Keratinocyte (primary cell): ENCODE results near the gene MTCL1. TPM values are rescaled to one million over a fixed set of nuclear protein-coding genes. Genes with fewer than 3 reads are reported as not detected.

ENCODE experiments used
- DNase-seq: peaks from one replicate; pipeline ENCODE4 v3.0.0-alpha.2; 2011; ENCODE audit warnings: low read depth, missing footprints, low spot score
- FAIRE-seq: peaks from 2 replicates; lab custom pipeline; 2011; peaks lifted over from hg19 to GRCh38; lab: Jason Lieb, UNC
- H2AFZ ChIP-seq: 2 replicates; pipeline ENCODE4 v1.6.0; 2012; ENCODE audit warnings: low read length, control low read depth, inconsistent platforms; ENCODE audit not compliant: control insufficient read depth
- H3K27ac ChIP-seq: 2 replicates; pipeline ENCODE4 v1.5.1; 2011; ENCODE audit warnings: low read length; ENCODE audit not compliant: control insufficient read depth, insufficient read depth
- H3K27me3 ChIP-seq: 3 replicates; pipeline ENCODE4 v1.6.0; 2011; ENCODE audit warnings: low read length; ENCODE audit not compliant: control insufficient read depth, insufficient read depth; ENCODE audit errors: extremely low read depth
- H3K36me3 ChIP-seq, 2 experiments: 2 replicates in 1 of 2; 3 replicates in 1 of 2; pipeline ENCODE4 v1.5.1; 2011; ENCODE audit warnings: low read length in 2 of 2, mild to moderate bottlenecking in 1 of 2; ENCODE audit not compliant: control insufficient read depth in 2 of 2, insufficient read depth in 2 of 2; ENCODE audit errors: extremely low read depth in 1 of 2
- H3K4me1 ChIP-seq: 3 replicates; pipeline ENCODE4 v1.5.1; 2011; ENCODE audit warnings: low read length; ENCODE audit not compliant: control insufficient read depth, insufficient read depth; ENCODE audit errors: extremely low read depth
- H3K4me2 ChIP-seq: 3 replicates; pipeline ENCODE4 v1.6.0; 2011; ENCODE audit warnings: low read depth, low read length; ENCODE audit not compliant: control insufficient read depth, insufficient read depth; ENCODE audit errors: extremely low read depth
- H3K4me3 ChIP-seq, 3 experiments: fragments of 200-600 bp in 1 of 3; sonication (generic) in 1 of 3; 2 replicates in 2 of 3; 3 replicates in 1 of 3; pipeline ENCODE4 v1.5.1; 2011 to 2016; ENCODE audit warnings: low read length in 3 of 3, mild to moderate bottlenecking in 3 of 3, control low read depth in 2 of 3, inconsistent platforms in 1 of 3, low read depth in 1 of 3, mixed read lengths in 1 of 3, mixed run types in 1 of 3, moderate library complexity in 1 of 3; ENCODE audit not compliant: control insufficient read depth in 2 of 3, insufficient read depth in 2 of 3; ENCODE audit errors: extremely low read depth in 1 of 3
- H3K79me2 ChIP-seq: 2 replicates; pipeline ENCODE4 v1.6.0; 2012; ENCODE audit warnings: low read length; ENCODE audit not compliant: control insufficient read depth, insufficient read depth
- H3K9ac ChIP-seq: 3 replicates; pipeline ENCODE4 v1.6.0; 2011; ENCODE audit warnings: low read length; ENCODE audit not compliant: control insufficient read depth, insufficient read depth; ENCODE audit errors: extremely low read depth
- H3K9me1 ChIP-seq: 3 replicates; pipeline ENCODE4 v1.6.0; 2011; ENCODE audit warnings: low read length; ENCODE audit not compliant: control insufficient read depth, insufficient read depth; ENCODE audit errors: extremely low read depth
- H3K9me3 ChIP-seq: 2 replicates; pipeline ENCODE4 v1.5.1; 2012; ENCODE audit warnings: low read depth, low read length; ENCODE audit not compliant: control insufficient read depth
- H4K20me1 ChIP-seq: 3 replicates; pipeline ENCODE4 v1.6.0; 2011; ENCODE audit warnings: low read length; ENCODE audit not compliant: control insufficient read depth, insufficient read depth; ENCODE audit errors: extremely low read depth
- EZH2 ChIP-seq: IDR thresholded peaks from one replicate; pipeline ENCODE4 v1.6.1; 2012; ENCODE audit warnings: inconsistent platforms, mild to moderate bottlenecking, low read length, moderate library complexity
- dilution Hi-C: fragments of 300-500 bp; cut with MboI; formaldehyde crosslinking; loops from one replicate; pipeline ENCODE4 v1.7.0; 2020; ENCODE audit warnings: low sequenced_read_pairs; ENCODE audit not compliant: extremely low pct_ligation_motif_present
- polyA plus RNA-seq, 5 experiments: library from polyadenylated mRNA; depleted of rRNA in 3 of 5; stranded (reverse) in 3 of 5; stranded (forward) in 1 of 5; unstranded in 1 of 5; fragments of >200 nt; gene quantifications; 1 replicate in 1 of 5; 2 replicates in 3 of 5; 3 replicates in 1 of 5; pipeline versions ENCODE4 v1.2.1 to v1.2.3, GENCODE V29; 2011 to 2012; ENCODE audit warnings: missing spikeins in 2 of 5, low read depth in 1 of 5, low replicate concordance in 1 of 5
- TF ChIP-seq, protein P1 (sequence below), 3 experiments: IDR thresholded peaks in 1 of 3; conservative IDR thresholded peaks in 1 of 3; optimal IDR thresholded peaks in 1 of 3; 2 replicates in 2 of 3; 3 replicates in 1 of 3; pipeline versions ENCODE3 to v1.5.1; 2011; ENCODE audit warnings: low read length in 3 of 3, mild to moderate bottlenecking in 3 of 3, moderate library complexity in 2 of 3, control low read depth in 1 of 3, inconsistent platforms in 1 of 3; ENCODE audit not compliant: insufficient read depth in 2 of 3; ENCODE audit errors: extremely low read depth in 1 of 3

Gene MTCL1
- polyA plus RNA-seq, 1 donor (not counting 4 experiments of a cell fraction or from before 2014, with no cell fraction given) = 15.4 TPM

DNA sequence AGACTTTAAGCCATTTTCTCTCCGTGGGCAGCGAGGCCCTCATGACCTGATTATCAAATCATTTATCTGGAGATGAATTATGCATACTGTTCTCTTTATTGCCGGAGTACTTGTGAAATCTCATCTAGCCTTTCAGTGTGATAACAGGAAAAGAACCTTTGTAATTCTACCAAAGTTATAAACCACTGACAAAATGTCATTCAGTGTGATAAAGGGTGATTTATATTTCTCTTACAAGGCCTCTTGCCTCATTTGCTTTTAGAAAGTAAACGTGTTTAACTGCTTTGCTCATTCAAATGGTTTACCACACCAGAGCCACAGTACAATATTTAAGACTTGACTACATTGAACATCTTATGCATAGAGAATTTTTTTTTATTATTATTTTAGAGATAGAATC is 13.8 kb downstream of the MTCL1 start:
- FAIRE-seq = no peak
- H3K4me3 ChIP-seq = no peak overlapping the region
- no peaks in the 10 kb centered on the region for H4K20me1 ChIP-seq
- no peak overlapping the region for H3K27ac ChIP-seq
- H3K36me3 ChIP-seq = peaks cover 9 to 25% of the 10 kb centered on the region in 2 experiments
- H3K9ac ChIP-seq = no peak overlapping the region
- H3K9me1 ChIP-seq = peaks cover 2% of the 10 kb centered on the region
- no peaks in the 10 kb centered on the region for H3K27me3 ChIP-seq
- no peak for DNase-seq
- H3K4me2 ChIP-seq = no peak overlapping the region
- dilution Hi-C loops = no loop called here
- peaks cover 15% of the 10 kb centered on the region for H3K4me1 ChIP-seq
- no peak for TF ChIP-seq EZH2
- TF ChIP-seq, protein P1, sequence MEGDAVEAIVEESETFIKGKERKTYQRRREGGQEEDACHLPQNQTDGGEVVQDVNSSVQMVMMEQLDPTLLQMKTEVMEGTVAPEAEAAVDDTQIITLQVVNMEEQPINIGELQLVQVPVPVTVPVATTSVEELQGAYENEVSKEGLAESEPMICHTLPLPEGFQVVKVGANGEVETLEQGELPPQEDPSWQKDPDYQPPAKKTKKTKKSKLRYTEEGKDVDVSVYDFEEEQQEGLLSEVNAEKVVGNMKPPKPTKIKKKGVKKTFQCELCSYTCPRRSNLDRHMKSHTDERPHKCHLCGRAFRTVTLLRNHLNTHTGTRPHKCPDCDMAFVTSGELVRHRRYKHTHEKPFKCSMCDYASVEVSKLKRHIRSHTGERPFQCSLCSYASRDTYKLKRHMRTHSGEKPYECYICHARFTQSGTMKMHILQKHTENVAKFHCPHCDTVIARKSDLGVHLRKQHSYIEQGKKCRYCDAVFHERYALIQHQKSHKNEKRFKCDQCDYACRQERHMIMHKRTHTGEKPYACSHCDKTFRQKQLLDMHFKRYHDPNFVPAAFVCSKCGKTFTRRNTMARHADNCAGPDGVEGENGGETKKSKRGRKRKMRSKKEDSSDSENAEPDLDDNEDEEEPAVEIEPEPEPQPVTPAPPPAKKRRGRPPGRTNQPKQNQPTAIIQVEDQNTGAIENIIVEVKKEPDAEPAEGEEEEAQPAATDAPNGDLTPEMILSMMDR (optimal IDR thresholded peaks at IDR 0.05 in 1 of 3, IDR thresholded peaks at IDR 0.05 in 1 of 3, conservative IDR thresholded peaks at IDR 0.05 in 1 of 3; ENCODE audit: extremely low read depth in 1 of 3, insufficient read depth in 2 of 3, low read length in 3 of 3) = no peak
- H3K9me3 ChIP-seq = no peaks in the 10 kb centered on the region
- H2AFZ ChIP-seq = no peak overlapping the region
- H3K79me2 ChIP-seq = peaks cover 55% of the 10 kb centered on the region

DNA sequence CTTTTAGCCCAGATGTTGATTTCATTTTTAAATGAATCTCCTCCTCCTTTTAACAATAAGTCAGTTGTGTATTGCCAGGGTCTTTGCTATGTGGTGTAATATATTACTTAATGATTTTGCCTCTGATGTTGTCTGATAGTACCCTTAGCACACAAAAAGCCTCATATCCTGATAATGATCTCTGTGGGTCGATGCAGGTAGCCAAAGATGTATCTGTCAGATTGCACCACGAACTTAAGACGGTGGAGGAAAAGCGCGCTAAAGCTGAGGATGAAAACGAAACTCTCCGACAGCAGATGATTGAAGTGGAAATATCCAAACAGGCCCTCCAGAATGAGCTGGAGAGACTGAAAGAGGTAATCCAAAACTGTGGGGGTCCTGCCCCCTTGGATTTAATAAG is 14.8 kb downstream of the MTCL1 start:
- peaks cover 7 to 25% of the 10 kb centered on the region in 2 experiments for H3K36me3 ChIP-seq
- dilution Hi-C loops = no loop called here
- no peaks in the 10 kb centered on the region for H4K20me1 ChIP-seq
- no peak overlapping the region for H3K4me2 ChIP-seq
- no peaks in the 10 kb centered on the region for H3K9me3 ChIP-seq
- H3K27ac ChIP-seq = no peak overlapping the region
- no peak overlapping the region for H3K9ac ChIP-seq
- no peak overlapping the region for H3K4me3 ChIP-seq
- H2AFZ ChIP-seq = no peak overlapping the region
- peaks cover 51% of the 10 kb centered on the region for H3K79me2 ChIP-seq
- no peak for DNase-seq
- H3K27me3 ChIP-seq = no peaks in the 10 kb centered on the region
- TF ChIP-seq, protein P1 (optimal IDR thresholded peaks at IDR 0.05 in 1 of 3, IDR thresholded peaks at IDR 0.05 in 1 of 3, conservative IDR thresholded peaks at IDR 0.05 in 1 of 3; ENCODE audit: extremely low read depth in 1 of 3, insufficient read depth in 2 of 3, low read length in 3 of 3) = no peak
- no peak for TF ChIP-seq EZH2
- H3K4me1 ChIP-seq = peaks cover 23% of the 10 kb centered on the region
- H3K9me1 ChIP-seq = peaks cover 2% of the 10 kb centered on the region
- FAIRE-seq = no peak
